IMR-90 (cell line): ENCODE measurements around the gene NCS1. TPM values are rescaled to one million over a fixed set of nuclear protein-coding genes. Genes with fewer than 3 reads are reported as not detected.

Source experiments
- ATAC-seq: fragments of 200-7000 bp; cut with Tn5 transposase; 2 replicates; pipeline ENCODE4 v1.9.1; 2020; ENCODE audit warnings: low read depth, mild to moderate bottlenecking, moderate library complexity
- BruUV-seq: library from RNA; stranded (reverse); fragments of 400-500 nt; replicated peaks from 2 replicates; lab custom pipeline; 2021; lab: Mats Ljungman, UMichigan
- CTCF ChIA-PET: fragments of 300-600 bp; formaldehyde crosslinking; extraction: SDS; loops from one replicate; lab custom pipeline; 2021; ENCODE audit warnings: antibody characterized with exemption; lab: Yijun Ruan, JAX
- POLR2A ChIA-PET: fragments of 300-600 bp; sonication (Branson Sonifier 250); formaldehyde crosslinking; loops from one replicate; lab custom pipeline; 2022; ENCODE audit warnings: antibody characterized with exemption; ENCODE audit not compliant: unreplicated experiment; lab: Charles Lee
- DNase-seq: peaks from one replicate; pipeline ENCODE4 v3.0.0; 2013
- H2AFZ ChIP-seq: replicated peaks from 2 replicates; pipeline ENCODE3; 2013; ENCODE audit warnings: low read length, mild to moderate bottlenecking; ENCODE audit not compliant: poor library complexity
- H2AK5ac ChIP-seq: 2 replicates; pipeline ENCODE4 v1.6.1; 2013; ENCODE audit warnings: low read depth, low read length, inconsistent platforms
- H2AK9ac ChIP-seq: replicated peaks from 2 replicates; pipeline ENCODE3; 2013; ENCODE audit warnings: mild to moderate bottlenecking, low read depth, low read length, moderate library complexity; ENCODE audit not compliant: poor library complexity
- H2BK120ac ChIP-seq: 2 replicates; pipeline ENCODE4 v1.6.1; 2013; ENCODE audit warnings: low read depth, low read length, inconsistent platforms
- H2BK15ac ChIP-seq: 3 replicates; pipeline ENCODE4 v1.6.1; 2013; ENCODE audit warnings: low read depth, low read length, inconsistent platforms
- H2BK20ac ChIP-seq: 2 replicates; pipeline ENCODE4 v1.6.1; 2013; ENCODE audit warnings: low read depth, mild to moderate bottlenecking, inconsistent platforms, low read length, moderate library complexity
- H2BK5ac ChIP-seq: 2 replicates; pipeline ENCODE4 v1.6.1; 2013; ENCODE audit warnings: mild to moderate bottlenecking, low read depth, low read length, inconsistent platforms; ENCODE audit not compliant: poor library complexity, severe bottlenecking
- H3K14ac ChIP-seq: replicated peaks from 2 replicates; pipeline ENCODE4 v1.6.1; 2013; ENCODE audit warnings: low read depth, low read length, inconsistent platforms
- H3K18ac ChIP-seq: 2 replicates; pipeline ENCODE4 v1.6.1; 2013; ENCODE audit warnings: low read depth, low read length, control low read depth
- H3K23ac ChIP-seq: 2 replicates; pipeline ENCODE4 v1.6.1; 2013; ENCODE audit warnings: low read depth, low read length, inconsistent platforms
- H3K27ac ChIP-seq: 2 replicates; pipeline ENCODE4 v1.5.1; 2013; ENCODE audit warnings: mild to moderate bottlenecking, control low read depth, low read length; ENCODE audit not compliant: insufficient read depth
- H3K27me3 ChIP-seq: 2 replicates; pipeline ENCODE4 v1.6.1; 2013; ENCODE audit warnings: low read length; ENCODE audit not compliant: control insufficient read depth, insufficient read depth
- H3K36me3 ChIP-seq: 2 replicates; pipeline ENCODE4 v1.6.1; 2013; ENCODE audit warnings: low read length, mixed read lengths; ENCODE audit not compliant: control insufficient read depth, insufficient read depth
- H3K4ac ChIP-seq: 2 replicates; pipeline ENCODE4 v1.6.1; 2013; ENCODE audit warnings: low read depth, low read length, inconsistent platforms
- H3K4me1 ChIP-seq: 2 replicates; pipeline ENCODE4 v1.6.1; 2013; ENCODE audit warnings: low read length, mixed read lengths; ENCODE audit not compliant: control insufficient read depth, insufficient read depth
- H3K4me2 ChIP-seq: 2 replicates; pipeline ENCODE4 v1.6.1; 2013; ENCODE audit warnings: low read depth, mild to moderate bottlenecking, control low read depth, low read length, moderate library complexity
- H3K4me3 ChIP-seq: 2 replicates; pipeline ENCODE4 v1.5.1; 2013; ENCODE audit warnings: low read depth, mild to moderate bottlenecking, control low read depth, low read length, moderate library complexity; ENCODE audit not compliant: insufficient read depth
- H3K56ac ChIP-seq: 2 replicates; pipeline ENCODE4 v1.6.1; 2013; ENCODE audit warnings: low read length, inconsistent platforms; ENCODE audit not compliant: insufficient read depth; ENCODE audit errors: extremely low read depth
- H3K79me1 ChIP-seq, 2 experiments: 2 replicates each; pipeline ENCODE4 v1.6.1; 2013; ENCODE audit warnings: low read length in 2 of 2, inconsistent platforms in 1 of 2, low read depth in 1 of 2
- H3K9ac ChIP-seq: 2 replicates; pipeline ENCODE4 v1.6.1; 2013; ENCODE audit warnings: low read depth, low read length, control low read depth
- H3K9me1 ChIP-seq: 2 replicates; pipeline ENCODE4 v1.6.1; 2013; ENCODE audit warnings: low read length, inconsistent platforms; ENCODE audit not compliant: insufficient read depth
- H3K9me3 ChIP-seq: 2 replicates; pipeline ENCODE4 v1.6.1; 2013; ENCODE audit warnings: low read length; ENCODE audit not compliant: control insufficient read depth, insufficient read depth
- H4K20me1 ChIP-seq: 2 replicates; pipeline ENCODE4 v1.6.1; 2013; ENCODE audit warnings: low read length, inconsistent platforms; ENCODE audit not compliant: insufficient read depth
- H4K5ac ChIP-seq: 2 replicates; pipeline ENCODE4 v1.6.1; 2013; ENCODE audit warnings: mild to moderate bottlenecking, low read depth, low read length, control low read depth
- H4K8ac ChIP-seq, 2 experiments: 2 replicates each; pipeline ENCODE4 v1.6.1; 2013; ENCODE audit warnings: low read depth in 2 of 2, low read length in 2 of 2, control low read depth in 1 of 2, inconsistent platforms in 1 of 2
- H4K91ac ChIP-seq: 2 replicates; pipeline ENCODE4 v1.6.1; 2013; ENCODE audit warnings: low read depth, low read length, inconsistent platforms; ENCODE audit not compliant: insufficient read depth
- CHD1 ChIP-seq: IDR thresholded peaks from 2 replicates; pipeline ENCODE4 v1.6.1; 2012; ENCODE audit warnings: low read depth, low read length, improper control_type of control experiment
- CTCF ChIP-seq: conservative IDR thresholded peaks from 2 replicates; pipeline ENCODE4 v1.5.1; 2012; ENCODE audit warnings: mild to moderate bottlenecking, low read depth, low read length, improper control_type of control experiment
- ELK1 ChIP-seq: fragments of 150-350 bp; IDR thresholded peaks from 2 replicates; pipeline ENCODE4 v1.6.1; 2016; ENCODE audit warnings: low read depth, mild to moderate bottlenecking, low read length, moderate library complexity, borderline replicate concordance
- FOS ChIP-seq: fragments of 150-350 bp; IDR thresholded peaks from 2 replicates; pipeline ENCODE4 v1.6.1; 2016; ENCODE audit warnings: low read depth, low read length
- MAFK ChIP-seq: IDR thresholded peaks from 2 replicates; pipeline ENCODE4 v1.6.1; 2012; ENCODE audit warnings: low read depth, low read length, improper control_type of control experiment
- MAZ ChIP-seq: IDR thresholded peaks from 2 replicates; pipeline ENCODE4 v1.6.1; 2012; ENCODE audit warnings: low read depth, mild to moderate bottlenecking, low read length, improper control_type of control experiment, moderate library complexity, borderline replicate concordance
- POLR2A ChIP-seq: IDR thresholded peaks from 2 replicates; pipeline ENCODE4 v1.6.1; 2012; ENCODE audit warnings: mild to moderate bottlenecking, low read depth, low read length
- SMC3 ChIP-seq: fragments of 150-350 bp; IDR thresholded peaks from 2 replicates; pipeline ENCODE4 v1.6.1; 2016; ENCODE audit warnings: low read depth, mild to moderate bottlenecking, antibody characterized with exemption, low read length, moderate library complexity
- WGBS, 2 experiments: methylation state at CpG; one replicate each; pipeline versions ENCODE4 v1.1.5 to v1.1.7; 2013; ENCODE audit warnings: missing lambda C conversion rate in 2 of 2; ENCODE audit not compliant: insufficient read length in 1 of 2; ENCODE audit errors: extremely low coverage in 2 of 2; 5-methylcytosine and 5-hydroxymethylcytosine counted together
- dilution Hi-C: fragments of 300-500 bp; cut with HindIII; formaldehyde crosslinking; loops from one replicate; pipeline ENCODE4 v1.14.3; 2018; ENCODE audit warnings: low sequenced_read_pairs; ENCODE audit not compliant: unreplicated experiment
- in situ Hi-C: fragments of 300-500 bp; cut with MboI; formaldehyde crosslinking; loops from 3 replicates; pipeline ENCODE4 v1.14.3; 2019; ENCODE audit warnings: low sequenced_read_pairs, inconsistent platforms, mixed read lengths
- intact Hi-C: fragments of 100-400 bp; cut with micrococcal nuclease; formaldehyde crosslinking; loops from 2 replicates; pipeline ENCODE4 v1.10.0; 2022
- polyA plus RNA-seq, 3 experiments: library from polyadenylated mRNA; depleted of rRNA; stranded (reverse); fragments of >200 nt; gene quantifications; 2 replicates each; pipeline ENCODE4 v1.2.3, GENCODE V29; 2012; ENCODE audit warnings: low replicate concordance in 1 of 3
- total RNA-seq: library from RNA; depleted of rRNA; stranded (reverse); fragments of >200 nt; gene quantifications from 2 replicates; pipeline ENCODE4 v1.2.3, GENCODE V29; 2012

NCS1 gene
- total and polyA plus RNA-seq, 2 of the 4 experiments (the other 2 are of a cell fraction): 41.0 to 60.5 TPM

- H3K9me1 ChIP-seq: peaks cover 12% of the 10 kb centered on the region
- POLR2A ChIA-PET: no interaction called here
- H3K79me1 ChIP-seq: peaks cover 16 to 68% of the 10 kb centered on the region in 2 experiments
Observed at GRCh38 chr9:130204959-130205358, 32.8 kb downstream of the NCS1 start.

More at GRCh38 chr9:130204959-130205358, 32.8 kb downstream of the NCS1 start:
- no peak overlapping the region for H2BK120ac ChIP-seq
- H4K91ac ChIP-seq: no peak overlapping the region
- H3K36me3 ChIP-seq: peaks cover 17% of the 10 kb centered on the region
- H3K27me3 ChIP-seq: no peaks in the 10 kb centered on the region
- H3K4me2 ChIP-seq: no peak overlapping the region
- no peak overlapping the region for H2BK20ac ChIP-seq
- no peak for TF ChIP-seq ELK1
- TF ChIP-seq SMC3: no peak
- TF ChIP-seq MAFK: no peak
- TF ChIP-seq POLR2A: no peak
- no peak for TF ChIP-seq FOS
- TF ChIP-seq MAZ: no peak
- TF ChIP-seq CTCF: no peak
- TF ChIP-seq CHD1: no peak
- no peak overlapping the region for H3K4ac ChIP-seq
- H4K5ac ChIP-seq: no peak overlapping the region
- no peak overlapping the region for H2BK15ac ChIP-seq
- H3K18ac ChIP-seq: no peak overlapping the region
- DNase-seq (no peak), ATAC-seq (no peak)
- no peak overlapping the region for H2BK5ac ChIP-seq
- in situ Hi-C loops (no loop called here), dilution Hi-C loops (no loop called here), intact Hi-C loops (no loop called here)
- CTCF ChIA-PET: no interaction called here
- H3K4me3 ChIP-seq: no peak overlapping the region
- no peak overlapping the region for H3K56ac ChIP-seq
- peaks cover 6% of the 10 kb centered on the region for H3K4me1 ChIP-seq
- no peak overlapping the region for H3K27ac ChIP-seq
- no peak overlapping the region for H2AK9ac ChIP-seq
- 93% methylated on average over 3 of the region's 12 CpGs; no CpG with 5 or more reads in 1 of the 2 experiments for WGBS, 2 experiments
- no peak overlapping the region for H2AFZ ChIP-seq
- no peak overlapping the region for H3K9ac ChIP-seq
- H3K9me3 ChIP-seq: no peaks in the 10 kb centered on the region
- no peak overlapping the region for H3K14ac ChIP-seq
- H4K8ac ChIP-seq: no peak overlapping the region
- no TSS peak for BruUV-seq
- H3K23ac ChIP-seq: no peak overlapping the region
- H2AK5ac ChIP-seq: no peak overlapping the region
- H4K20me1 ChIP-seq: peaks cover 40% of the 10 kb centered on the region
